H1 (cell line): ENCODE results near the gene ZBTB16. TPM values are rescaled to one million over a fixed set of nuclear protein-coding genes. Genes with fewer than 3 reads are reported as not detected.

ENCODE experiments used
- CTCF ChIA-PET: fragments of 300-600 bp; sonication (Branson Sonifier 250); formaldehyde crosslinking; loops from one replicate; lab custom pipeline; 2021; ENCODE audit not compliant: partially characterized antibody; lab: Charles Lee
- POLR2A ChIA-PET: fragments of 300-600 bp; sonication (Branson Sonifier 250); formaldehyde crosslinking; loops from one replicate; lab custom pipeline; 2021; ENCODE audit warnings: inconsistent platforms; ENCODE audit not compliant: partially characterized antibody; lab: Charles Lee
- DNase-seq, 2 experiments: peaks; one replicate each; pipeline versions ENCODE4 v3.0.0 to v3.0.0-alpha.2; 2010 to 2022; ENCODE audit warnings: low spot score in 2 of 2, low read depth in 1 of 2, mixed read lengths in 1 of 2
- FAIRE-seq: peaks from 2 replicates; lab custom pipeline; 2011; peaks lifted over from hg19 to GRCh38; lab: Jason Lieb, UNC
- H2AFZ ChIP-seq: 2 replicates; pipeline ENCODE4 v1.8.1; 2012; ENCODE audit warnings: low read length, inconsistent platforms
- H2AK5ac ChIP-seq: 2 replicates; pipeline ENCODE4 v1.6.1; 2013; ENCODE audit warnings: low read depth, low read length
- H2BK120ac ChIP-seq: replicated peaks from 2 replicates; pipeline ENCODE3; 2013; ENCODE audit warnings: low read depth, low read length, inconsistent platforms
- H2BK12ac ChIP-seq: 2 replicates; pipeline ENCODE4 v1.6.1; 2013; ENCODE audit warnings: low read depth, low read length
- H2BK15ac ChIP-seq: 2 replicates; pipeline ENCODE4 v1.6.1; 2013; ENCODE audit warnings: low read length
- H2BK20ac ChIP-seq: 2 replicates; pipeline ENCODE4 v1.6.1; 2013; ENCODE audit warnings: low read length
- H2BK5ac ChIP-seq: 2 replicates; pipeline ENCODE4 v1.6.1; 2013; ENCODE audit warnings: low read depth, low read length
- H3K14ac ChIP-seq: 2 replicates; pipeline ENCODE4 v1.6.1; 2013; ENCODE audit warnings: inconsistent platforms; ENCODE audit not compliant: insufficient read length
- H3K18ac ChIP-seq: 2 replicates; pipeline ENCODE4 v1.6.1; 2013; ENCODE audit warnings: low read length; ENCODE audit errors: extremely low read depth
- H3K23ac ChIP-seq: 2 replicates; pipeline ENCODE4 v1.6.1; 2013; ENCODE audit warnings: inconsistent platforms; ENCODE audit not compliant: insufficient read length
- H3K23me2 ChIP-seq: 2 replicates; pipeline ENCODE4 v1.6.1; 2013; ENCODE audit warnings: low read depth, low read length
- H3K27ac ChIP-seq: 2 replicates; pipeline ENCODE4 v1.6.1; 2011; ENCODE audit warnings: low read depth, low read length, inconsistent platforms
- H3K27me3 ChIP-seq, 4 experiments: replicated peaks in 1 of 4; 1 replicate in 1 of 4; 2 replicates in 3 of 4; pipeline versions ENCODE4 v1.6.1 to v1.8.1; 2011 to 2013; ENCODE audit warnings: low read length in 3 of 4, mild to moderate bottlenecking in 3 of 4, inconsistent platforms in 2 of 4, mixed read lengths in 2 of 4, moderate library complexity in 1 of 4; ENCODE audit not compliant: control insufficient read depth in 3 of 4, insufficient read depth in 3 of 4; ENCODE audit errors: extremely low read depth in 1 of 4
- H3K36me3 ChIP-seq, 4 experiments: 2 replicates each; pipeline versions ENCODE4 v1.6.1 to v1.8.1; 2011 to 2013; ENCODE audit warnings: mild to moderate bottlenecking in 4 of 4, low read length in 3 of 4, moderate library complexity in 2 of 4, control low read depth in 1 of 4, inconsistent platforms in 1 of 4; ENCODE audit not compliant: insufficient read depth in 4 of 4, control insufficient read depth in 2 of 4
- H3K4ac ChIP-seq: replicated peaks from 2 replicates; pipeline ENCODE3; 2013; ENCODE audit warnings: low read length, low read depth, mixed read lengths, inconsistent platforms; ENCODE audit not compliant: insufficient read length
- H3K4me1 ChIP-seq, 4 experiments: replicated peaks in 1 of 4; 1 replicate in 1 of 4; 2 replicates in 3 of 4; pipeline versions ENCODE4 v1.6.1 to v1.8.1; 2011 to 2013; ENCODE audit warnings: low read length in 3 of 4, inconsistent platforms in 2 of 4, mixed read lengths in 1 of 4; ENCODE audit not compliant: insufficient read depth in 4 of 4, control insufficient read depth in 3 of 4
- H3K4me2 ChIP-seq, 2 experiments: 2 replicates each; pipeline versions ENCODE4 v1.6.1 to v1.8.1; 2011 to 2013; ENCODE audit warnings: low read depth in 2 of 2, low read length in 2 of 2, control low read depth in 1 of 2, inconsistent platforms in 1 of 2, mild to moderate bottlenecking in 1 of 2; ENCODE audit not compliant: insufficient read depth in 1 of 2
- H3K4me3 ChIP-seq, 4 experiments: fragments of 200-600, 300-600 bp in 1 of 4; sonication (generic), shearing (Covaris generic), sonication (Bioruptor Twin) in 1 of 4; 2 replicates each; pipeline versions ENCODE4 v1.5.1 to v1.8.1; 2011 to 2016; ENCODE audit warnings: low read length in 4 of 4, low read depth in 3 of 4, control low read depth in 2 of 4, inconsistent platforms in 2 of 4, mild to moderate bottlenecking in 2 of 4, mixed read lengths in 1 of 4, moderate library complexity in 1 of 4; ENCODE audit not compliant: insufficient read depth in 2 of 4; ENCODE audit errors: extremely low read depth in 1 of 4
- H3K56ac ChIP-seq: replicated peaks from 2 replicates; pipeline ENCODE3; 2013; ENCODE audit warnings: low read depth, mild to moderate bottlenecking, mixed read lengths, low read length, inconsistent platforms; ENCODE audit not compliant: insufficient read length
- H3K79me1 ChIP-seq: 2 replicates; pipeline ENCODE4 v1.6.1; 2013; ENCODE audit warnings: low read depth, low read length, control low read depth
- H3K79me2 ChIP-seq, 2 experiments: 2 replicates each; pipeline versions ENCODE4 v1.6.1 to v1.8.1; 2012 to 2013; ENCODE audit warnings: low read length in 2 of 2, mild to moderate bottlenecking in 2 of 2, inconsistent platforms in 1 of 2; ENCODE audit not compliant: insufficient read depth in 2 of 2, control insufficient read depth in 1 of 2
- H3K9ac ChIP-seq, 4 experiments: replicated peaks in 1 of 4; 1 replicate in 1 of 4; 2 replicates in 3 of 4; pipeline versions ENCODE4 v1.6.1 to v1.8.1; 2011 to 2013; ENCODE audit warnings: low read depth in 3 of 4, low read length in 3 of 4, control low read depth in 2 of 4, mild to moderate bottlenecking in 2 of 4, moderate library complexity in 2 of 4, inconsistent platforms in 1 of 4; ENCODE audit errors: extremely low read depth in 1 of 4
- H3K9me3 ChIP-seq, 2 experiments: 2 replicates each; pipeline versions ENCODE4 v1.6.1 to v1.8.1; 2012 to 2013; ENCODE audit warnings: mild to moderate bottlenecking in 2 of 2, moderate library complexity in 2 of 2, control low read depth in 1 of 2, inconsistent platforms in 1 of 2, low read depth in 1 of 2, low read length in 1 of 2, mixed read lengths in 1 of 2; ENCODE audit not compliant: insufficient read depth in 2 of 2
- H4K20me1 ChIP-seq, 2 experiments: replicated peaks in 1 of 2; 2 replicates each; pipeline versions ENCODE3 to v1.8.1; 2011 to 2013; ENCODE audit warnings: inconsistent platforms in 2 of 2, low read length in 2 of 2, mild to moderate bottlenecking in 1 of 2; ENCODE audit not compliant: insufficient read depth in 2 of 2, control insufficient read depth in 1 of 2
- H4K5ac ChIP-seq: 2 replicates; pipeline ENCODE4 v1.6.1; 2013; ENCODE audit warnings: low read length, low read depth, mixed read lengths, inconsistent platforms; ENCODE audit not compliant: insufficient read length
- H4K8ac ChIP-seq: 2 replicates; pipeline ENCODE4 v1.8.0; 2013; ENCODE audit warnings: mild to moderate bottlenecking, moderate library complexity, low read length, inconsistent platforms; ENCODE audit not compliant: insufficient read depth; ENCODE audit errors: extremely low read depth
- H4K91ac ChIP-seq: replicated peaks from 2 replicates; pipeline ENCODE3; 2013; ENCODE audit warnings: low read length, mixed read lengths, inconsistent platforms; ENCODE audit not compliant: insufficient read length
- BRCA1 ChIP-seq: IDR thresholded peaks from 2 replicates; pipeline ENCODE4 v1.6.1; 2012; ENCODE audit warnings: low read depth, low read length, improper control_type of control experiment
- CHD2 ChIP-seq: IDR thresholded peaks from 2 replicates; pipeline ENCODE4 v1.6.1; 2012; ENCODE audit warnings: low read length, improper control_type of control experiment
- E2F6 ChIP-seq: IDR thresholded peaks from 2 replicates; pipeline ENCODE4 v1.6.1; 2012; ENCODE audit warnings: inconsistent platforms
- EZH2 ChIP-seq: fragments of 200-600 bp; sonication (generic); IDR thresholded peaks from 2 replicates; pipeline ENCODE4 v1.7.1; 2012; ENCODE audit warnings: low read depth, mild to moderate bottlenecking, moderate library complexity, low read length, inconsistent platforms; ENCODE audit not compliant: severe bottlenecking
- KDM1A ChIP-seq: fragments of 200-600, 300-600 bp; sonication (generic); IDR thresholded peaks from 2 replicates; pipeline ENCODE4 v1.7.1; 2016; ENCODE audit warnings: mild to moderate bottlenecking, low read length, borderline replicate concordance
- MAFK ChIP-seq: IDR thresholded peaks from 2 replicates; pipeline ENCODE4 v1.6.1; 2012; ENCODE audit warnings: low read depth, mild to moderate bottlenecking, improper control_type of control experiment, low read length
- RAD21 ChIP-seq, 2 experiments: IDR thresholded peaks in 1 of 2; conservative IDR thresholded peaks in 1 of 2; 2 replicates each; pipeline ENCODE4 v1.6.1; 2011; ENCODE audit warnings: low read depth in 2 of 2, low read length in 2 of 2, improper control_type of control experiment in 1 of 2, inconsistent platforms in 1 of 2, mild to moderate bottlenecking in 1 of 2, moderate library complexity in 1 of 2
- RFX5 ChIP-seq: IDR thresholded peaks from 2 replicates; pipeline ENCODE4 v1.6.1; 2011; ENCODE audit warnings: low read depth, low read length, improper control_type of control experiment, borderline replicate concordance
- TEAD4 ChIP-seq: IDR thresholded peaks from 2 replicates; pipeline ENCODE4 v1.6.1; 2012; ENCODE audit warnings: low read depth, low read length, inconsistent platforms, mixed read lengths
- WGBS, 2 experiments: shearing (Covaris generic) in 1 of 2; methylation state at CpG; one replicate each; pipeline versions ENCODE4 v1.1.6 to v1.1.7; 2013 to 2015; ENCODE audit warnings: low lambda C conversion rate in 2 of 2, mixed read lengths in 2 of 2, inconsistent platforms in 1 of 2, low coverage in 1 of 2, missing lambda C conversion rate in 1 of 2; ENCODE audit not compliant: insufficient replicate concordance in 2 of 2, insufficient coverage in 1 of 2, insufficient read length in 1 of 2; ENCODE audit errors: extremely low coverage in 1 of 2, missing lambda C conversion rate in 1 of 2; 5-methylcytosine and 5-hydroxymethylcytosine counted together
- polyA plus RNA-seq, 7 experiments: library from polyadenylated mRNA; depleted of rRNA in 3 of 7; stranded (reverse) in 5 of 7; unstranded in 2 of 7; fragments of >200 nt in 5 of 7; fragments of 200-250 nt in 2 of 7; gene quantifications; 1 replicate in 5 of 7; 2 replicates in 1 of 7; 4 replicates in 1 of 7; pipeline versions ENCODE4 v1.2.1 to v1.2.3, GENCODE V29; 2011 to 2013; ENCODE audit warnings: missing spikeins in 2 of 7, mixed read lengths in 2 of 7
- total RNA-seq: library from RNA; stranded (reverse); fragmentation: NEBNext Ultra II Directional; extraction: Animal tissue kit (Norgen Biotek cat#: 25700); gene quantifications from 2 replicates; pipeline ENCODE4 v1.2.1, GENCODE V29; 2021

Gene ZBTB16
- total and polyA plus RNA-seq, 2 of the 8 experiments (the other 6 are each of a cell fraction or from before 2014, with no cell fraction given) = 0.12 to 0.61 TPM

GRCh38 chr11:114080219-114080618 is 20.7 kb downstream of the ZBTB16 start:
- no peak overlapping the region for H4K5ac ChIP-seq
- 84% methylated on average over 5 of the region's 5 CpGs; no CpG with 5 or more reads in 1 of the 2 experiments for WGBS, 2 experiments
- no peak overlapping the region for H2BK20ac ChIP-seq
- no peak overlapping the region for H3K27ac ChIP-seq
- no peak for TF ChIP-seq RFX5
- no peak for TF ChIP-seq RAD21 (IDR thresholded peaks at IDR 0.05 in 1 of 2, conservative IDR thresholded peaks at IDR 0.05 in 1 of 2; ENCODE audit: low read depth in 2 of 2, low read length in 2 of 2)
- TF ChIP-seq KDM1A = no peak
- TF ChIP-seq EZH2 = no peak
- no peak for TF ChIP-seq E2F6
- TF ChIP-seq CHD2 = no peak
- TF ChIP-seq BRCA1 = no peak
- TF ChIP-seq TEAD4 = no peak
- TF ChIP-seq MAFK = no peak
- H2BK120ac ChIP-seq = no peak overlapping the region
- no peak overlapping the region for H3K4me3 ChIP-seq
- H3K9me3 ChIP-seq = no peaks in the 10 kb centered on the region
- no peak overlapping the region for H4K8ac ChIP-seq
- H2BK5ac ChIP-seq = no peak overlapping the region
- H2BK15ac ChIP-seq = no peak overlapping the region
- POLR2A ChIA-PET = no interaction called here
- no peaks in the 10 kb centered on the region for H3K79me2 ChIP-seq
- H4K91ac ChIP-seq = no peak overlapping the region
- H3K4me1 ChIP-seq = peaks cover 0 to 11% (median 7%) of the 10 kb centered on the region in 4 experiments; a peak in 6 of 7 replicates
- H3K14ac ChIP-seq = no peak overlapping the region
- H3K18ac ChIP-seq = no peak overlapping the region
- CTCF ChIA-PET = interaction anchor here (0.6 to 1.3 kb wide), 3 partner anchors 20 to 113 kb away, joined by 3 read pairs; no protein-coding TSS in a partner anchor
- DNase-seq (no peak), FAIRE-seq (no peak)
- no peak overlapping the region for H3K4ac ChIP-seq
- no peak overlapping the region for H3K4me2 ChIP-seq
- H3K27me3 ChIP-seq = peaks cover 1 to 32% (median 29%) of the 10 kb centered on the region in 4 experiments; a peak in 6 of 7 replicates
- H4K20me1 ChIP-seq = no peaks in the 10 kb centered on the region
- no peaks in the 10 kb centered on the region for H3K23me2 ChIP-seq
- H3K79me1 ChIP-seq = no peaks in the 10 kb centered on the region
- no peak overlapping the region for H2AK5ac ChIP-seq
- H3K36me3 ChIP-seq = no peaks in the 10 kb centered on the region
- no peak overlapping the region for H3K9ac ChIP-seq
- H3K23ac ChIP-seq = no peak overlapping the region
- no peak overlapping the region for H3K56ac ChIP-seq
- no peak overlapping the region for H2AFZ ChIP-seq
- no peak overlapping the region for H2BK12ac ChIP-seq
